HG03575 (cell line): ENCODE data around the gene GOLM1.

Source experiments
- ATAC-seq: cut with Tn5 transposase; IDR thresholded peaks from one replicate; pipeline ENCODE4 v1.9.1; 2021; ENCODE audit not compliant: unreplicated experiment, insufficient number of reproducible peaks, low FRiP score; ENCODE audit errors: extremely low read depth

GOLM1 gene

DNA sequence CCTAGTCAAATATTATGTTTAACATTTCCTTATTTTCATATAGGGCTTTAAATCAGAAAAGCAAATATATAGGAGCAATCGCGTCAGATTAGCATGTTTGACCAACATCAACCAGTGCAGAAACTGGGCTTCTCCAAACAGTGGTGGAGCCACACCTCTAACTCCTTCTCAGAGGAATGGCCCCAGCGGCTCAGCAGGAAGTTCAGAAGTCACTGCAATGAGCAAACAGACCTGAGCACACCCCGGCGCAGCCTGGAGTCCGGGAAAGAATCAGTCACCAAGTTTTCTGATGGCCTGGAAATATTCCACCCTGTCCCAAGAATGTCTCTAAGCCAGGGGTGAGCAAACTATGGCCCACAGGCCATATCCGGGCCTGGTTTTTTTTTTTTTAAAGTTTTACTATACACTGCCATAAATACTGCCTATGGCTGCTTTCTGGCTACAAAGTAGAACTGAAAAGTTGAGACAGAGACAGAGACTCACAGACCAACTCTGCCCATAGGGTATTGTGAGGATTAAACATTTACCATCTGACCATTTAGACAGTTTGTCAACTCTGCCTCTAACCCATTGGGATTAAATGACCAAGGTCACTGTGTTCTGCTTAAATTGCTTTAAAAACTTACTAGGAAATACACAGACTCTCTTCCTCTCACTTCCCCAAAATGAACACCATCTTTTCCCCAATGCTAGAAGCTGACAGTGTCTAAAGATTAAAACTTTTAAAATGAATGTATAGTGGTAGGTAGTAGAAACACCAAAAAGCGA lies 5.4 kb downstream of the GOLM1 start:
- no peak for ATAC-seq

DNA sequence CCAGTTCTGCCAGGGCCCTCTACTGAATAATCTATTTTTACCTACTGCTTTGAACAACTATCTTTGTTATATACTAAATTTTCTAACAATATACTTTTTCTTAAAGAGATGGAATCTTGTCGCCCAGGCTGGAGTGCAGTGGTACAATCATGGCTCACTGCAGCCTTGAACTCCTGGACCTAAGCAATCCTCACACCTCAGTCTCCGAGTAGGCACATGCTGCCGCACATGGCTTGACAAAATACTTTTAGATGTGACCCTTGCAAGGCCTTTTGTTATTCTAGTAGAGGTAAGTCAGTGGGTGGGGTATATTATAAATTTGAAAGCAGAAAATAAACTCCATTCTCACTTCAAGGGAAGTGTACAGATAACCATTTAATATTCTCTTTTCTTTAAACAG lies 7.9 kb downstream of the GOLM1 start:
- no peak for ATAC-seq

DNA sequence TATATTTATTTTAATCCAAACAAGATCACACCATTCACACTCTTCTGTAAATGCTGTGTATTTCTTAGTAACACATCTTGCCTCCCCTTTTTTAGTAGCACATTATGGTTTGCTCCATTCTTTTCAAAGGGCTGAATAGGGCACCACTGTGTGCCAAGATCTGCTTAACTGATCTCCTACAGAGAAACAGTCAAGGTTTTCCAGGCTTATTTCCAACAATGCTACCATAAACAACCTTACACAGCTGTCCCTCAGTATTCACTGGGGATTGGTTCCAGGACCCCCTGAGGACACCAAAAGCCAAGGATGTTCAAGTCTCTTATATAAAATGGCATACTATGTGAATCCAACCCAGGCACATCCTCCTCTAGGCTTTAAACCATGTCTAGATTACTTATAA lies 16.5 kb downstream of the GOLM1 start:
- no peak for ATAC-seq

DNA sequence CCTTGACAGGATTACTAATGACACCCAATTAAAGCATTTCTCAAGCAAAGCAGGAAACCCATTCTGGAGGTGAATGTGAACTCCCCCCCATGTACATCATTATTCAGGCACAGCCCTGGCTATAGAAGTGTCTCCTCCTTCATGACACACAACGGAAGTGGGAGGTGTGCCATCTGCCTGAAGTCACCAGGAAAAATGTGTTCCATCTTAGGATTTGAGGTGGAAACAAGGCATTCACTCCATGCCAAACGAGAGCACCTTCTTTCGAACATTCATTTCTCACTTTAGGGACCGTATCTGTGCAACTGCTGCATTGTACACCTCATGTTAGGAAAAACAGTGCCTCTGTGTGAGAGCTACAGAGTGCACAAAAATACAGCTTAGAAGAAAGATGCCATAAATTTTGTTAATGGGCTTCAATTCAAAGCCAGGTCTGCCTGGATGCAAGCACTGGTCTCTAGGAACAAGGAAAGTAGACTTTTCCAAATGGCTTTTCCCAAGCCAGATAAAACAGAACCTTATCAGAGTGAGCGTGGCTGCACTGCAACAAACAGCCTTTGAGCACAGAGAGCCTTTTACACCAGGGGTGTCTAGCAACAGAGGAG lies 19.4 kb downstream of the GOLM1 start:
- no peak for ATAC-seq

DNA sequence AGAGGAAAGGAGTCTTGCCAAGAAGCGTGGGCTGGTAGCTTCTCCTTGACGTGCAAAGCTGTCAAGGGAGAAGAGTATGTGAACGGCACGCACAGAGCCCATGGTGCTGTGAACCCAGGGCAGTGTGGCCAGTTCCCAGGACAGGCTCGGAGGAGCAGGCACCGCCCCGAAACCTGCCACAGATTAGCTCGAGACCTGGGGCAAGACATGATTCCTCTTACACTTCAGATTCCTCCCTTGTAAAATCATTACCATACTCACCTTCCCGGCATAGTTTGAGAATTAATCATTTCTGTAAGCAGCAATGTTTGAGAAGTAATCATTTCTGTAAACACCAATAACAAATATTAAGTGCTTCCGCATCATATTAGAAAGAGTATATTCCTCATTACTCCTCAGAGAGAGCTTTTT lies 19.9 kb downstream of the GOLM1 start:
- no peak for ATAC-seq

DNA sequence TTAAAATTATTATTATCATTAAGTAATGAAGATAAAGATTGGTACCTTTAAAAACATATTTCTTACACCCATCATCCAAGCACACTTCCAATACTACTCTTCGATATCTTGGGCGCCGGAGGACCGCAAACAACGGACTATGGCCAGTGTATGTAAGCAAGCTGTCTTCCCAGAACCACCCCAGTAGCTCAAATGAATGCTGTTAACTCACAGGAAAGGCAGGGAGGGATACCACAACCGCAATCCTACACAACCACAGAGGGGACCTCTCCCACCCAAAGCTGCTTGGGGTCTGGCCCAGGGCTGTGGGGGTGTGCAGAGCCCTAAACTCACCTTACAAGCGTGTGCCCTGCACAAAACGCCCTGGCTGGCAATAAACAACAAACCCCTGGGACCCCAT lies 20.6 kb downstream of the GOLM1 start:
- ATAC-seq, result no peak

DNA sequence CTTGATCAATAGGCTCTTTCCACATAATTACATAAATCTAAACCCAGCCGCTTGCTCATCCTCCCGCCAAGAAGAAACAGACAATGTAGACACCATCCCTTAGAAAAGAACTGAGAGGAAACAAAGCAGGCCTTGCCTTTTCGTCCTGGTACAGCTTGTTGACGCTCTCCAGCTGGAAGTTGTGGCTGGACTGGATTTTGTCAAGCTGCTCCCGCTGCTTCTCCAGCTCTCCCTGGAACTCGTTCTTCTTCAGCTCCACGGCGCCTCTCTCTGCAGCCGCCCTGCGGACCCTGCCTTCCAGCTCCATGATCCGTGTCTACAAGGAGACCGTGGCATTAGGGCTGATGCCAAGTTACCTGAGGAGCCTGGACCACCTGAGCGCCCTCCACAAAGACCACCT lies 22.1 kb downstream of the GOLM1 start:
- ATAC-seq, result no peak

DNA sequence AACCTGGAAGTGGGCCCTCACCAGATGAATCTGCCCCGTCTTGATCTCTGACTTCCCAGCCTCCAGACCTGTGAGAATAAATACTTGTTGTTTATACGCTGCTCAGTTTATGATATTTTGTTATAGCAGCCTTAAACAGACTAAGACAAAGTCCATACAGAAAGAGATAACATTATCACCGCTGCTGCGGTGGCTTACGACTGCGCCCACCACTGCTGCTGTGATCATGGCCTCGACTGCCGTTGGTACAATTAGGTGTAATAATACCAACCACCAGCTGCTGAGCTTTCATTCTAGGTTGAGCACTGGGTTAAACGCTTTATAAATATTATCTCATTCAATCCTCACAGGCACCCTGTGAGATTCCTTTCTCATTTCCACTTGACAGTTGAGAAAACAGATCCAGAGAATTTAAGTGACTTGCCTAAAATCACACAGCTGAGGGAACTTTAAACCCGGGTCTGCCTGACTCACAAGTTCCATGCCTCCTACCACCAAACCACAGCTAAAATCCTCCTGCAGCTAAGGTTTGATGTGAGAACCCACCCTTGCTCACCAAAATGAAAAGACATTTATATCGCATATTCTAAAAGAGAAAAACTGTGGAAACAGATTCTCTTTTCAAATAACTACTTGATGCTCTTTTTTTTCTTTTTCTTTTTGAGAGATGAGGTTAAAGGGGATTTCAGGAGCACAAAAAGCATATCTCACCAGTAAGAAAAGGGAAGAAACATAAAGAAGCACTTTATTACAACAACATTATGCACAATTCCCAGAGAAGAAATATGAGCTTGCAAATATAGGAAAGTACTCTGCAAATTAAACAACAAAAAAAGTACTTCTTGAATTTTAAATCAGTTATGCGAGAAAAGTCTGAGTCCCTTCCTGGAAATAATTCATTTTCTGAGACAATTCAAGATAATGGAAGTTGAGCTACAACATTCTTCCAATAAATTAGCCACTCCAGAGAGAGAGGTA lies 23.9 kb downstream of the GOLM1 start:
- ATAC-seq, result no peak

DNA sequence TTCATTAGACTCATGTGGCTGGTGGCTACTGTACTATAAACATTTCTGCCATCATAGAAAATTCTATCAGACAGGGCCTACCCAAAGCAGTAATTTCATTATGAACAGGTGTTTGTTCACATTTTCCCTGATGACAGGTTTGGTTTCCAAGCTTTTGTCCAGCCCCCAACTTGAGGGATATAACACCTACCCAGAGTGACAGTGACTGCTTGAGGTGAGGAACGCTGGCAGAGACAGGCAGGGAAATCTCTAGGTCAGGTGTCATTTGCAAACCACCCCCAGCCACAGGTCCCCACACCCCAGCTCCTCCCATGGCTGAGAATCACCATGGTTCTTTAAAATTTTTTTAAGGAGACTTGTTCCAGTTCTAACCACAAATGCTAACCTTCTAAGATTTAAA lies 25.5 kb downstream of the GOLM1 start:
- no peak for ATAC-seq

DNA sequence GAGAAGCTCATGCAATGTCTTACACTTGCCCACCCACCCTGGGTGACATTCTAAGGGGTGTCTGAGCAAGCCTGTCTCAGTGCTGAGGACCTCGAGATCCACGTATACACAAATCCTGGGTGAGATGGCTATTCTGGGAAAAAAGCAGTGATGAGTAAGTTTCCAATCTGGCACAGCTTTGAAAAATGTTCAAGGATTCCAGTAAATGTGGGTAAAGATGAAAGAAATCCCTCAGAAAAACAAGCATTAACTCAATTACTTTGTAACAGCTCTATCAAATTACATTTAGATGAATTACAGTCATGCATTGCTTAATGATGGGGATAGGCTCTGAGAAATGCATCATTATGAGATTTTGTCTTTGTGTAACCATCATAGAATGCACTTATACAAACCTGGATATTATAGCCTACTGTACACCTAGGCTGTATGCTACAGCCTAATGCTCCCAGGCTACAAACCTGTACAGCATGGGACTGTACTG lies 26.9 kb downstream of the GOLM1 start:
- ATAC-seq, result no peak

DNA sequence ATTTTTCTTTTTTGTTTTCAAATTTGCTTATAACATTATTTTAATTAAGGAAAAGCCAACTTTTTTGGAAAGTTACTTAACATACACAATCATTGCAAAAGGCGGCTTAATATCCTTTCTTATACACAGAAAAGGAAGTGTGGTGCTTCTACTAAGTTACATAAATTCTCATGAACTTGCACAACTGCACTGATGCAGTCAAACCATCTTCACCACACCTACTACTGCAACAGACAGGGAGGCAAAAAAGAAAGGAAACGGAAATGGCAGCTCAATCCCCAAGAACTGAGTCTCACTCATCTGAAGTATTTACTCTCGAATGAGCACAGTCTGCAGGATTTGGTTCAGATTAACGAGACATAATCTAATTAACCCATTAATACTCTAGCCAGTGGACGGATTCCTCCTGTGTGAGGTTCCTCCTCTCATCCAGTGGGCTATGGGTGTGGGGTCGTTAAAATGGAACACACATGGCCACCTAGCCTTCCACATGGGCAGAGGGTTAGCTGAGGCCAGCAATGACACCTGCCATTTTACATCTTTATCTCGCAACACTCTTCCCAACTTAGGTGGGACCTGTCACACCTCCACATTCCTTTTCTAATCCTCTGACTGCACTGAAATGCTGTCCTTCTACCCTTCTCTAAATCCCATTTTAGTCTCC lies 30.0 kb downstream of the GOLM1 start:
- ATAC-seq, result no peak

DNA sequence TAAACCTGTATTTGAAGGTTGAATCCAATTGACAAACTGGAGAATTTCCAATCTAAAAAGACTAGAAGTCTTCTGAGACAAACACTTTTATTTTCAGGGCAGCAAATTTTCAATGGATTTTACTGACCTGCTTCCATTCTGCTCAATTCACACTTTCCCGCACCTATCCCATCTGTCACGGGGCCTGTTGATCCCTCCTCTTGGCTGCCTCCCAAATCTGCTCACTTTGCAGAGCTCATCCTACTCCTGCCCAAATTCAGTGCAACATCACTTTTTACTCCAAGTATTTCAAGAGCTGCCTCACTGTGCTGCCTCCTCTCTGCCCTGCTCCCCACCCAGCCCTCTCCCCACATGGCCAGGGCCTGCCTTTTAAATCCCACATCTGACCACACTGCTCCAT lies 35.1 kb downstream of the GOLM1 start:
- no peak for ATAC-seq

DNA sequence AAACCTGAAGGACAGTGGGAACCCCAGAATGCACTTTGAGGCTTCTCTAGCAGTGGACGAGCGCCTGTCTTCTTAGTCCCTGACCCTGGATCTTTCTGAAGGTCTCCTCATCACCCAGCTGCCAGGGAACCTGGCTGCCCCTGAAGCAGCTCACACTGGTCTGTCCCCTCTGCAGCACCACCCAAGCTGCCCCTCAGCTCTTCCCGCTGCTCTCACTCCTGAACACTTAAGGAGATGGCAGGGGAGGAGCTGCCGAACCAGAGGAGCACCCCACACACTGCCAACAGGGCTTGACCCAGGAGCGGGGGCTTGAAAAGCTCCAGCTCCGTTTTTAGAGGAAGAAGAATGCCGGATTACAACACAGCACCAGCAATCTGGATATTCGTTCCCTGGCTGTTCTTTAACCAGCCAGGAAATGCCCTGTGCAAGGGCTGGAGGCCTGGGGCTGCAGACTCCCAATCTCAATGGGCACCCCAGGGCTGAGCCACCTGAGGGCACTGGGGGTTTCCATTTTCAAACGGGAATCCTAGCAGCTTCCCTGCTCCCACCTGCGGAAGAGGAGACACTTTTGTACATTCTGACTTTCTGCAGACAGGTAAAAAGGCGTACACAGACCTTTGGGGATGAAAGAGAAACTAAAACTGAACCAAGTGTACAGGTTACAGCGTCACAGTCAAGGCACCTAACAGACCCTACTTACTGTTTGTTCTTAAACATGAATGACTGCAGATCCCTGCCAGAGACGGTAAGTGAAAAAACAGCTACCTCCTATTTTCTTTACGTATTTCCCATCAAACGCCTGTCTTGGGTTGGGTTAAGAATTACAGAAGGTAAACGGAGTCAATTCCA lies 36.3 kb downstream of the GOLM1 start:
- no peak for ATAC-seq

DNA sequence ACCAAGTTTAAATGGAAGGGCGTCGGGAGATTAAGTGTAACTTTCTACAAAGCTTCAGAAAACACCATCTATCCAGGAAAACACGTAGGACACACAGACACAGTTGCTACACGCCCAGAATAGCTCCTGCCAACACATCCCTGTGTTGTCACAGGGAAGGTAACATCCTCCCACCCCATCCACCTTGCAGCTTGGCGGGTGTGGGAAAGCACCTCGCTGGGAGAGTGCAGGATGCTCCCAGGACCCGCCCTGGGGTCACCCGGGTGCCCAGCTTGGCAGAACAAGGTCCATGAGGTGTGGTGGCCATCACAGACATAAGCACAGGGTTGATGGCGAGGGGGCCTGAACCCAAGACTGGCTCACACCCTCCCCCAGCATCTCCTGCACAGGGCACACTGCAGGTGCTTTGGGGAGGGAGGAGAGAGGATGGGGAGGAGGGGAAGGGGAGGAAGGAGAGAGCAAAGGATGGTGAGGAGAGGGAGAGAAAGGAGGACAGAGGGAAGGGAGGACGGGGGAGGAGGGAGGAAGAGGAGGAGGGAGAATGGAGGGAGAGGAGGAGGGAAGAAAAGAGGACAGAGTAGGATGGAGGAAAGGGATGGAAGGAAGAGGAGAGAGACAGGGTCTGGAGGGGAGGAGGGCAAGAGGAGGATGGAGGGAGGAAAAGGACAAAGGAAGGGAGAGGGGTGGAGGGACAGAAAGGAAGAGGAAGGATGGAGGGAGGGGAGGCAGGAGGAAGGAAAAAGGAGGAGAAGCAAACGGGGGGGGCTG lies 37.2 kb downstream of the GOLM1 start:
- ATAC-seq, result no peak

DNA sequence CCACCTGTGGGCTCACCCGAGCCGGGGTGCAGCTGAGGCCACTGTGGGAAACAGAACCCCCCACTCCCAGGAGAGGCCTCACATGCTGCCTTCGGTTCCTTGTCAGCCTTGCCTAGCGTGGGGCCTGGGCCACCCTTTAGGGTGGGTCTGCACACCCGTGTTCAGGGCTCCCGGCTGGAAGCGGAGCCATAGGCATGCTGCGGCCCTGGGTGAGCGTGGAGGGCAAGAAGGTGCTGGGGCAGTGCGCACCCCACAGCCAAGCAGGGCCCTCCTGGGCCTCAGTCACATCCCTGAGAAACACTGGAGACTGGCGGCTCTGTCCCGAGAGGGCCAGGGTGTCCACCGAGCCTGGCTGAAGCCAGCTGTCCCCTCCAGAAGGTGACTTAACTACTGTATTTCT lies 41.9 kb downstream of the GOLM1 start:
- ATAC-seq, result no peak

DNA sequence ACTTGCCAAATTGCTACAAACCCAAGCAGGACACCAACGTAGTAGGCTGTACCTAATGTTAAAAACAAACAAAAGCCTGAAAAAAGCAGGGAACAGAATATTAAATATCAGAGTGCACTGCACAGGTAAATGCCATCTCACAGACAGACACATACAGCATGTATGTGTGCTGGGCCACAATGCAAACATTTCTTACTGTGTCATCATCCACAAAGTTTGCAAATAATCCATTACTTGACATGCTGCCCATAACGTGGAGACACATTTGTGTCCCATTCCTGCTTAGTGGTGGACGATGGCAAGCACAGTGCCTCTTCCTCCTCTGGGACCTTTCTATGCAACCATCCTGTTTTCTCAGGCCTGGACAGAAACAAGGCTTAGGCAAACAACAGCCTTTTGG lies 44.7 kb downstream of the GOLM1 start:
- no peak for ATAC-seq

DNA sequence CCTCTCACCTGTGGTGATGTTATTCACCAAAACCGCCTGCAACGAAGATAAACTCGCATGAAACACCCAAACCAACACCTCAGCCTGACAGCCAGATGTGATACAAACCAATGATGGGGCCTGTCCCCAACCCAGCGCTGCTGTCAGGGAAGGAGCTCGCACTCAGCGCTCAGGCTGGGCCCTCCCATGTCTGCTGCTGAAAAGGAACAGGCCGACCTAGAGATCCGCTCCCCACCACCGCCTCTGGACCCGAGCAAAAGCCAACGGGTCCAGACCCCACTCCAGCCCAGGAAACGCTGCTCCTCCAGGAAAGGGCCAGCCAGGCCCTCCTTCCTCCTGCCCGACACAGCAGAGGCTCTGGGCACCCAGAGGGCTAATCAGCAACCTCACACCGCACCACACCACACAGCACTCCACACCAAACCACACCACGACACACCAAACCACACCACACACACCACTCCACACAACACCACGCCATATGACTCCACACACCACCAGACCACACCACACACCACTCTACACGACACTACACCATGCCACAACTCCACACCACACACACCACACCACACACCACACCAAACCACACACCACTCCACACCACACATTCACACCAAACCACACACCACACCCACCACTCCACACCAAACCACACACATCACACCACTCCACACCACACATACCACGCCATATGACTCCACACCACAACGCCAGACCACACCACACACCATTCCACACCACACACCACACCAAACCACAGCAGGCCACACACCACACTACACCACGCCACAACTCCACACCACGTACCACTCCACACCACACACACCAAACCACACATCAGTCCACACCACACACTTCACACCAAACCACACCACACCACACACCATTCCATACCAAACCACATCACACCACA lies 46.5 kb downstream of the GOLM1 start:
- no peak for ATAC-seq
